Measurements from ENCODE around the gene OR4D5. TPM values are rescaled to one million over a fixed set of nuclear protein-coding genes. Genes with fewer than 3 reads are reported as not detected.

OR4D5 gene
- total RNA-seq, 5 donors from 2014 or later (not counting 1 experiment from before 2014, with no cell fraction given) = not detected

DNA sequence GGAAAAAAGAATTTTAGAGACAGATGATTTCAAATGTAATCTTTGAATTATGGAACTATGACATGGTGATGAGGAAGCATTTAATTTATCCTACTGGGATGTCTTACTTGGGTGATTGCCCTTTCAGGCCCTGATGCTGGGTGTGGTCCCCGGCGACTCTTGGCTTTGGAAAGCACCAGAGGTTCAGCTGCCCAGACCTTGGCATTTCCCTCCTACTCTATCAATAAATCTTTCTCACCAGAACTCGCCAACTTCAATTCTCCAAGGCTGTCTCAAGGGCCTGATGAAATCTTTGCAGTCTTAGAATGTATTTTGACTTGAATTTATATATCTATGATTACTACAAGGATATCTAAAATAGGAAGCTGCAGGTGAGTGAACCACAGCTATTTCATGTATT, 18.5 kb upstream of the OR4D5 start:
- POLR2A ChIA-PET = no interaction called here
- H3K27me3 ChIP-seq (replicated peaks in 1 of 2; ENCODE audit: control insufficient read depth in 2 of 2, extremely low read depth in 1 of 2, insufficient read depth in 2 of 2, low read length in 1 of 2) = no peaks in the 10 kb centered on the region
- H3K27ac ChIP-seq (ENCODE audit: low read length) = no peak overlapping the region
- no peak for ATAC-seq (replicated peaks in 1 of 4)
- H3K9me3 ChIP-seq = no peaks in the 10 kb centered on the region
- CTCF ChIA-PET = no interaction called here
- no peak overlapping the region for H3K4me3 ChIP-seq (ENCODE audit: control insufficient read depth in 1 of 2, extremely low read depth in 1 of 2, low read length in 1 of 2)
- H3K9me3 Mint-ChIP-seq = no peaks in the 10 kb centered on the region
- no peaks in the 10 kb centered on the region for H3K36me3 ChIP-seq (ENCODE audit: control insufficient read depth in 2 of 2, extremely low read depth in 1 of 2, insufficient read depth in 1 of 2, low read length in 1 of 2)
- H3K36me3 Mint-ChIP-seq = no peaks in the 10 kb centered on the region
- H3K4me1 ChIP-seq (ENCODE audit: control insufficient read depth in 1 of 2, extremely low read depth in 1 of 2, insufficient read depth in 2 of 2, low read length in 2 of 2) = no peaks in the 10 kb centered on the region
- no peaks in the 10 kb centered on the region for H3K4me1 Mint-ChIP-seq
- no peak for DNase-seq
- WGBS (ENCODE audit: insufficient coverage) = no CpG with 5 or more reads among the region's 3 CpGs
- H3K27ac Mint-ChIP-seq = no peak overlapping the region
- no peak overlapping the region for H3K4me3 Mint-ChIP-seq
- no peaks in the 10 kb centered on the region for H3K27me3 Mint-ChIP-seq

DNA sequence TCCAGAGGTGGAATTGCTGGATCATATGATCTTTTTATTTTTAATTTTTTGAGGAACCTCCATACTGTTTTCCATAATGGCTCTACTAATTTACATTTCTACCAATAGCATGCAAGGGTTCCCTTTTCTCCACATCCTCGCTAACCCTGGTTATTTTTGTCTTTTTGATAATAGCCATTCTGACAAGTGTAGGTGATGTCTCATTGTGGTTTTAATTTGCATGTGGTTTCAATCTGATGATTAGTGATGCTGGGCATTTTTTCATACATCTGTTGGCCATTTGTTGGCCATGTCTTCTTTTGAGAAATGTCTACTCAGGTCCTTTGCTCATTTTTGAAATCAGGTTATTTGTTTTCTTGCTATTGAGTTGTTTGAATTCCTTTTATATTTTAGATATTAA, 15.4 kb upstream of the OR4D5 start:
- Histone ChIP-seq H3K4me3 (ENCODE audit: control insufficient read depth in 1 of 2, extremely low read depth in 1 of 2, low read length in 1 of 2) (no peak overlapping the region), H3K4me1 (ENCODE audit: control insufficient read depth in 1 of 2, extremely low read depth in 1 of 2, insufficient read depth in 2 of 2, low read length in 2 of 2) (no peaks in the 10 kb centered on the region), H3K9me3 (no peaks in the 10 kb centered on the region), H3K27ac (ENCODE audit: low read length) (no peak overlapping the region), H3K36me3 (ENCODE audit: control insufficient read depth in 2 of 2, extremely low read depth in 1 of 2, insufficient read depth in 1 of 2, low read length in 1 of 2) (no peaks in the 10 kb centered on the region), H3K27me3 (replicated peaks in 1 of 2; ENCODE audit: control insufficient read depth in 2 of 2, extremely low read depth in 1 of 2, insufficient read depth in 2 of 2, low read length in 1 of 2) (no peaks in the 10 kb centered on the region)
- ChIA-PET CTCF (no interaction called here), POLR2A (no interaction called here)
- Mint-ChIP-seq H3K9me3 (no peaks in the 10 kb centered on the region), H3K36me3 (no peaks in the 10 kb centered on the region), H3K27ac (no peak overlapping the region), H3K4me1 (no peaks in the 10 kb centered on the region), H3K4me3 (no peak overlapping the region), H3K27me3 (peaks cover 0 to 4% of the 10 kb centered on the region in 2 donors)
- WGBS (ENCODE audit: insufficient coverage) = no CpG with 5 or more reads among the region's 1 CpG
- ATAC-seq (replicated peaks in 1 of 4) (no peak), DNase-seq (no peak)

DNA sequence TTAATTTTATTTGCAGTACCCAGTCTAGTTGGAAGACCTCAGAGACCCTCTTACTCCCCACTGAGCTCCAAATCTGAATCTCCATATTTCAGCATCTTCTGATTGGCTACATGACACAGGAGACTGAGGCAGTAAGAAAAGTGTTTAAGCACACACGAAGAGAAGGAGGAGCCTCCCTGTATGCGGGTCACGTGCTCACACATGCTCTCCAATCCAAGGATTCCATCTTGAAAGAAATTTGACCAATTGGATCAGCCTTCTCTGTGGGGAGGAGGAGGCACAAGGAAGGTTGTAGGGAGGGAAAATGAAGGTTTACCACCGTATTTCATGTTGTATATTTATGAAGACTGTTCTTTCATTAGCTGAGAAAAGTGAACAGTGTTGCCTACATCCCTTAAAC, 3.0 kb downstream of the OR4D5 start:
- Mint-ChIP-seq H3K36me3 (no peaks in the 10 kb centered on the region), H3K9me3 (peaks cover 0 to 5% (median 4%) of the 10 kb centered on the region in 3 donors), H3K27me3 (peaks cover 5 to 29% of the 10 kb centered on the region in 2 donors), H3K27ac (no peak overlapping the region), H3K4me1 (no peaks in the 10 kb centered on the region), H3K4me3 (no peak overlapping the region)
- ChIA-PET POLR2A (no interaction called here), CTCF (no interaction called here)
- Histone ChIP-seq H3K27me3 (replicated peaks in 1 of 2; ENCODE audit: control insufficient read depth in 2 of 2, extremely low read depth in 1 of 2, insufficient read depth in 2 of 2, low read length in 1 of 2) (no peaks in the 10 kb centered on the region), H3K4me1 (ENCODE audit: control insufficient read depth in 1 of 2, extremely low read depth in 1 of 2, insufficient read depth in 2 of 2, low read length in 2 of 2) (no peaks in the 10 kb centered on the region), H3K9me3 (no peaks in the 10 kb centered on the region), H3K4me3 (ENCODE audit: control insufficient read depth in 1 of 2, extremely low read depth in 1 of 2, low read length in 1 of 2) (no peak overlapping the region), H3K36me3 (ENCODE audit: control insufficient read depth in 2 of 2, extremely low read depth in 1 of 2, insufficient read depth in 1 of 2, low read length in 1 of 2) (no peaks in the 10 kb centered on the region), H3K27ac (ENCODE audit: low read length) (no peak overlapping the region)
- WGBS (ENCODE audit: insufficient coverage) = no CpG with 5 or more reads among the region's 4 CpGs
- ATAC-seq (replicated peaks in 1 of 4) = no peak
- DNase-seq = no peak

DNA sequence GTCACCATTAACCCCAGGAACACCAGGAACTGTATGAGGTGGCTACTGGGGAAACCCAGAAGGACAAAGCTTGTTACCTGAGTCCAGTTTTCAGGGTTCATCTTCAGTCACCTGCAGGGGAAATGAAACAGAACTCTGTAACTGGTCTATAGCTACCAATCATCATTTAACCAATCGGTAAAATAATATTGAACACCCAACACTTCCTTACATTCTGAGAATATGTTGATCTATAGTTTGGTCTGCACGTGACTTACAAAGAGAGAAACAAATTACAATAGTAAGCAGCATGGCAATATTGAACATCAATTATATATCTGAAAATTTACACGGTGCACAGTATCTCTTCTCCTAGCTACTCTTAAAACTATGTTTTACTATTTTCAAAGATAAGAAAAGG, 4.3 kb downstream of the OR4D5 start, which contains the start of gene OR6T1:
Gene OR6T1 (minus strand): TSS at position 101 of the 400 bp plus-strand sequence. CDS start 0 bp downstream, at position 101.
- ChIA-PET CTCF (no interaction called here), POLR2A (no interaction called here)
- DNase-seq = no peak
- no peaks in the 10 kb centered on the region for H3K9me3 ChIP-seq
- no peaks in the 10 kb centered on the region for H3K36me3 ChIP-seq (ENCODE audit: control insufficient read depth in 2 of 2, extremely low read depth in 1 of 2, insufficient read depth in 1 of 2, low read length in 1 of 2)
- H3K4me1 Mint-ChIP-seq = no peaks in the 10 kb centered on the region
- peaks cover 6 to 29% of the 10 kb centered on the region in 2 donors for H3K27me3 Mint-ChIP-seq
- no peak for ATAC-seq (replicated peaks in 1 of 4)
- H3K27me3 ChIP-seq (replicated peaks in 1 of 2; ENCODE audit: control insufficient read depth in 2 of 2, extremely low read depth in 1 of 2, insufficient read depth in 2 of 2, low read length in 1 of 2) = no peaks in the 10 kb centered on the region
- H3K9me3 Mint-ChIP-seq = peaks cover 0 to 5% (median 4%) of the 10 kb centered on the region in 3 donors
- H3K27ac Mint-ChIP-seq = no peak within 1 kb of the TSS
- no peak within 1 kb of the TSS for H3K4me3 ChIP-seq (ENCODE audit: control insufficient read depth in 1 of 2, extremely low read depth in 1 of 2, low read length in 1 of 2)
- no peak within 1 kb of the TSS for H3K27ac ChIP-seq (ENCODE audit: low read length)
- WGBS (ENCODE audit: insufficient coverage) = no CpG with 5 or more reads among the region's 3 CpGs
- H3K4me3 Mint-ChIP-seq = no peak within 1 kb of the TSS
- H3K36me3 Mint-ChIP-seq = no peaks in the 10 kb centered on the region
- no peaks in the 10 kb centered on the region for H3K4me1 ChIP-seq (ENCODE audit: control insufficient read depth in 1 of 2, extremely low read depth in 1 of 2, insufficient read depth in 2 of 2, low read length in 2 of 2)

DNA sequence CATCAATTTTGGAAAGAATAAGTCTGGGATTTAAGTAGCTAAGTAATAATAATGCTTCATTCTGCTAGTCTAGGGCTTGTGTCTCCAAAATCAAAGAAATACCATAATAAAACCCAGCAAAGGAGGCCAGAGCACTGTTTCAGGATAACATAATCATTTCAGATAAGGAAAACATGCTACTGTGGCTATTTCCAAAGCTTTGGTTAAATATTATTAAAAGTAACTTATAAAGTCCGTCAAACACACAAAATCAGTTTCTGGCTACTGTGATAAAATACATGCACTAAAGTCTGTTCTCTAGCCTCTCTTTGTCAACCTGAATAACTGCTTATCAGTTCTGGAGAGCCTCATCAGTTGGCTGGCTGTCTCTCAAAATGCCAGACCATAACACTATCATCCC, 5.7 kb downstream of the OR4D5 start:
- H3K9me3 Mint-ChIP-seq = no peaks in the 10 kb centered on the region
- CTCF ChIA-PET = no interaction called here

DNA sequence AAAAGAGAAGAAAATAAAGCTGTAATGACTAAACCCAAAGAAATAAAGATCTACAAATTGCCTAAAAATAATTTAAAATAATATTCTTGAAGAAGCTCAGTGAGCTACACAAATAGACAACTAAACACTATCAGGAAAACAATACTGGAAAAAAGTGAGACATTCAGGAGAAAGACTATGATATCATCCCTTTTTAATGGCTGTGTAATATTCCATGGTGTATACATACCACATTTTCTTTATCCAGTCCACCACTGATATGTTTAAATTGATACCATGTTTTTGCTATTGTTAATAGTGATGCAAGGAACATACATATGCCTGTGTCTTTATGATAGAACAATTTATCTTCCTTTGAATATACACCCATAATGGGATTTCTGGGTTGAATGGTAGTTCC, 17.3 kb downstream of the OR4D5 start:
- DNase-seq = no peak
- Mint-ChIP-seq H3K9me3 (peaks cover 0 to 20% (median 3%) of the 10 kb centered on the region in 3 donors), H3K27ac (no peak overlapping the region), H3K27me3 (peaks cover 0 to 5% of the 10 kb centered on the region in 2 donors), H3K4me1 (no peaks in the 10 kb centered on the region), H3K36me3 (no peaks in the 10 kb centered on the region), H3K4me3 (no peak overlapping the region)
- Histone ChIP-seq H3K9me3 (no peaks in the 10 kb centered on the region), H3K27ac (ENCODE audit: low read length) (no peak overlapping the region), H3K27me3 (replicated peaks in 1 of 2; ENCODE audit: control insufficient read depth in 2 of 2, extremely low read depth in 1 of 2, insufficient read depth in 2 of 2, low read length in 1 of 2) (no peaks in the 10 kb centered on the region), H3K4me3 (ENCODE audit: control insufficient read depth in 1 of 2, extremely low read depth in 1 of 2, low read length in 1 of 2) (no peak overlapping the region), H3K36me3 (ENCODE audit: control insufficient read depth in 2 of 2, extremely low read depth in 1 of 2, insufficient read depth in 1 of 2, low read length in 1 of 2) (no peaks in the 10 kb centered on the region), H3K4me1 (ENCODE audit: control insufficient read depth in 1 of 2, extremely low read depth in 1 of 2, insufficient read depth in 2 of 2, low read length in 2 of 2) (no peaks in the 10 kb centered on the region)
- CTCF ChIA-PET = interaction anchor here in 1 of 2 donors (0.6 kb wide), 1 partner anchor 488 kb away, joined by 6 read pairs; no protein-coding TSS in a partner anchor
- POLR2A ChIA-PET = no interaction called here
- no peak for ATAC-seq (replicated peaks in 1 of 4)

More for the DNA sequence above, 5.7 kb downstream of the OR4D5 start:
- H3K4me1 ChIP-seq (ENCODE audit: control insufficient read depth in 1 of 2, extremely low read depth in 1 of 2, insufficient read depth in 2 of 2, low read length in 2 of 2) = no peaks in the 10 kb centered on the region
- POLR2A ChIA-PET = no interaction called here
- H3K4me3 Mint-ChIP-seq = no peak overlapping the region
- H3K36me3 Mint-ChIP-seq = no peaks in the 10 kb centered on the region
- no CpG with 5 or more reads among the region's 1 CpG for WGBS (ENCODE audit: insufficient coverage)
- H3K27ac ChIP-seq (ENCODE audit: low read length) = no peak overlapping the region
- no peak overlapping the region for H3K27ac Mint-ChIP-seq
- DNase-seq (no peak), ATAC-seq (replicated peaks in 1 of 4) (no peak)
- no peaks in the 10 kb centered on the region for H3K4me1 Mint-ChIP-seq
- H3K27me3 Mint-ChIP-seq = peaks cover 6 to 24% of the 10 kb centered on the region in 2 donors
- no peaks in the 10 kb centered on the region for H3K36me3 ChIP-seq (ENCODE audit: control insufficient read depth in 2 of 2, extremely low read depth in 1 of 2, insufficient read depth in 1 of 2, low read length in 1 of 2)
- H3K4me3 ChIP-seq (ENCODE audit: control insufficient read depth in 1 of 2, extremely low read depth in 1 of 2, low read length in 1 of 2) = no peak overlapping the region
- H3K27me3 ChIP-seq (replicated peaks in 1 of 2; ENCODE audit: control insufficient read depth in 2 of 2, extremely low read depth in 1 of 2, insufficient read depth in 2 of 2, low read length in 1 of 2) = no peaks in the 10 kb centered on the region
- no peaks in the 10 kb centered on the region for H3K9me3 ChIP-seq

GRCh38 chr11:123973816-123974215, 34.4 kb downstream of the OR4D5 start:
- H3K27me3 Mint-ChIP-seq = peaks cover 2 to 3% of the 10 kb centered on the region in 2 donors
- WGBS (ENCODE audit: insufficient coverage) = no CpG with 5 or more reads among the region's 1 CpG
- no peaks in the 10 kb centered on the region for H3K4me1 ChIP-seq (ENCODE audit: control insufficient read depth in 1 of 2, extremely low read depth in 1 of 2, insufficient read depth in 2 of 2, low read length in 2 of 2)
- H3K4me3 ChIP-seq (ENCODE audit: control insufficient read depth in 1 of 2, extremely low read depth in 1 of 2, low read length in 1 of 2) = no peak overlapping the region
- no peak for DNase-seq
- ChIA-PET CTCF (no interaction called here), POLR2A (no interaction called here)
- H3K27ac Mint-ChIP-seq = no peak overlapping the region
- H3K36me3 ChIP-seq (ENCODE audit: control insufficient read depth in 2 of 2, extremely low read depth in 1 of 2, insufficient read depth in 1 of 2, low read length in 1 of 2) = no peaks in the 10 kb centered on the region
- H3K4me1 Mint-ChIP-seq = no peaks in the 10 kb centered on the region
- no peaks in the 10 kb centered on the region for H3K9me3 ChIP-seq
- no peak overlapping the region for H3K27ac ChIP-seq (ENCODE audit: low read length)
- no peak for ATAC-seq (replicated peaks in 1 of 4)
- peaks cover 0 to 5% (median 0%) of the 10 kb centered on the region in 3 donors for H3K9me3 Mint-ChIP-seq
- no peaks in the 10 kb centered on the region for H3K36me3 Mint-ChIP-seq
- H3K27me3 ChIP-seq (replicated peaks in 1 of 2; ENCODE audit: control insufficient read depth in 2 of 2, extremely low read depth in 1 of 2, insufficient read depth in 2 of 2, low read length in 1 of 2) = peaks cover 0 to 4% of the 10 kb centered on the region in 2 experiments
- H3K4me3 Mint-ChIP-seq = no peak overlapping the region

Measured in T-cell (primary cell).